ENCODE measurements around the gene PDCD1. TPM values are rescaled to one million over a fixed set of nuclear protein-coding genes. Genes with fewer than 3 reads are reported as not detected.

PDCD1 gene
- total RNA-seq, 1 experiment from 2014 or later = not detected

DNA sequence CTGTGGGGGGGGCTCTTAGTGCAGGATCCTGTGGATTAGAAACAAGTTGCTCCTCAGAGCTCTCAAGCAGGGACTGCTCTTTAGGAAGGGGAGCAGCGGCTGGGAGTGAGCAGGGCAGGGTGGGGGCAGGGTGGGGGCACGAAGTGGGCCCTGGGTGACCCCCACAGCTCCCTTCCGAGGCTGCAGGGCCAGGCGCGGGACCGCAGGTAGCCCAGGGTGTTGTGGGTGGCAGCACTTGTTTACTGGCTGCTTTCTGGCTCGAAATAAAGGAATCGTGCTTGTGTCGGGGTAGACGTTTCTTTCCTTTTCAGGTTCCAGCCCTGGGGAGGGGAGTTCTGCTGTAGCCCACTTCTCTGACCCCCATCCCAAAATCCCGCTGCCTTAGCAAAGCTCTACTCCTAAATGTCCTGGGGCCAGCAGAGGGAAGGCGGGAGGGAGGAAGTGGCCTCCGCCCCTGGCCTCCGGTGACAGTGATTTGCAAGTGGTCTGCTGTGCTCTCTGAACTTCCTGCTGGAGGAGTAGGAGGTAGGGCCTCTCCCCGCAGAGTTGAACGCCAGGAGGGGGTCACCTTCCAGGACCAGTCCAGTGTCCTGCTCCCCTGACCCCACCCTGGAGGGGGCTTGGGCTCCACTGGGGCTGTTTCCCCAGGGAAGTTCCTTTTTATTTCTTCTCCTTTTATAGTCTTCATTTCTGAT, 41.4 kb downstream of the PDCD1 start:
- no peak overlapping the region for H3K27ac Mint-ChIP-seq (ENCODE audit: unreplicated experiment)
- no peak for DNase-seq
- no peak overlapping the region for H3K4me3 Mint-ChIP-seq (ENCODE audit: low read depth, unreplicated experiment)
- H3K27me3 Mint-ChIP-seq (ENCODE audit: unreplicated experiment) = peaks cover 38% of the 10 kb centered on the region
- BruUV-seq (replicated peaks) = no TSS peak
- H3K4me1 Mint-ChIP-seq (ENCODE audit: low read depth, unreplicated experiment) = no peaks in the 10 kb centered on the region
- intact Hi-C loops (cut with micrococcal nuclease; ENCODE audit: unreplicated experiment) = no loop called here
- TF ChIP-seq, protein P1, sequence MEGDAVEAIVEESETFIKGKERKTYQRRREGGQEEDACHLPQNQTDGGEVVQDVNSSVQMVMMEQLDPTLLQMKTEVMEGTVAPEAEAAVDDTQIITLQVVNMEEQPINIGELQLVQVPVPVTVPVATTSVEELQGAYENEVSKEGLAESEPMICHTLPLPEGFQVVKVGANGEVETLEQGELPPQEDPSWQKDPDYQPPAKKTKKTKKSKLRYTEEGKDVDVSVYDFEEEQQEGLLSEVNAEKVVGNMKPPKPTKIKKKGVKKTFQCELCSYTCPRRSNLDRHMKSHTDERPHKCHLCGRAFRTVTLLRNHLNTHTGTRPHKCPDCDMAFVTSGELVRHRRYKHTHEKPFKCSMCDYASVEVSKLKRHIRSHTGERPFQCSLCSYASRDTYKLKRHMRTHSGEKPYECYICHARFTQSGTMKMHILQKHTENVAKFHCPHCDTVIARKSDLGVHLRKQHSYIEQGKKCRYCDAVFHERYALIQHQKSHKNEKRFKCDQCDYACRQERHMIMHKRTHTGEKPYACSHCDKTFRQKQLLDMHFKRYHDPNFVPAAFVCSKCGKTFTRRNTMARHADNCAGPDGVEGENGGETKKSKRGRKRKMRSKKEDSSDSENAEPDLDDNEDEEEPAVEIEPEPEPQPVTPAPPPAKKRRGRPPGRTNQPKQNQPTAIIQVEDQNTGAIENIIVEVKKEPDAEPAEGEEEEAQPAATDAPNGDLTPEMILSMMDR (IDR thresholded peaks at IDR 0.05; ENCODE audit: unreplicated experiment) = no peak
- CTCF ChIA-PET = no interaction called here
- H3K9me3 Mint-ChIP-seq (ENCODE audit: low read depth, unreplicated experiment) = peaks cover 3% of the 10 kb centered on the region
- no peaks in the 10 kb centered on the region for H3K36me3 Mint-ChIP-seq (ENCODE audit: insufficient read depth, unreplicated experiment)

DNA sequence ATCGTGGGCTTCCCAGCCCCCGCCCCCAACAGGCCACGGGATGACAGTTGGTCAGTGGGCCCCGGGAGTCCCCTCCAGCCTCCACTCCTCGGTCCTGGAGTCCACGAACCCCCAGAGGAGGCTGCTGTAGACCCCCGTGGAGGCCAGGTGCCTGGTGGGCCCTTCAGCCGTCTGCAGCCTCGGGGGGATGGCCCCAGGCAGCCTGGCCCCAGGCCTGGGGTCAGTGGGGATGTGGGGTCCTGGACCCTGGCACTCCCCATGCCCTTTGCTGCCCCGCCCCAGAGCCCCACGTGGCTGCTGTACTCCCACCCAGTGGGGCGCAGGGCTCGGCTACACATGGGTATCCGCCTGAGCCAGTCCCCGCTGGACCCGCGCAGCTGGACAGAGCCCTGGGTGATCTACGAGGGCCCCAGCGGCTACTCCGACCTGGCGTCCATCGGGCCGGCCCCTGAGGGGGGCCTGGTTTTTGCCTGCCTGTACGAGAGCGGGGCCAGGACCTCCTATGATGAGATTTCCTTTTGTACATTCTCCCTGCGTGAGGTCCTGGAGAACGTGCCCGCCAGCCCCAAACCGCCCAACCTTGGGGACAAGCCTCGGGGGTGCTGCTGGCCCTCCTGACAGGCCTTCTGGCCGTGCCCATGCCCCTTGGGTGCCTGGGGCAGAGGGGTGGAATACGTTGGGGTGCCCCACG, 42.1 kb downstream of the PDCD1 start:
- no TSS peak for BruUV-seq (replicated peaks)
- intact Hi-C loops (cut with micrococcal nuclease; ENCODE audit: unreplicated experiment) = no loop called here
- DNase-seq = no peak
- peaks cover 3% of the 10 kb centered on the region for H3K9me3 Mint-ChIP-seq (ENCODE audit: low read depth, unreplicated experiment)
- H3K4me1 Mint-ChIP-seq (ENCODE audit: low read depth, unreplicated experiment) = no peaks in the 10 kb centered on the region
- no peaks in the 10 kb centered on the region for H3K36me3 Mint-ChIP-seq (ENCODE audit: insufficient read depth, unreplicated experiment)
- H3K27me3 Mint-ChIP-seq (ENCODE audit: unreplicated experiment) = peaks cover 37% of the 10 kb centered on the region
- TF ChIP-seq, protein P1 (IDR thresholded peaks at IDR 0.05; ENCODE audit: unreplicated experiment) = no peak
- H3K27ac Mint-ChIP-seq (ENCODE audit: unreplicated experiment) = no peak overlapping the region
- no peak overlapping the region for H3K4me3 Mint-ChIP-seq (ENCODE audit: low read depth, unreplicated experiment)
- CTCF ChIA-PET = no interaction called here

DNA sequence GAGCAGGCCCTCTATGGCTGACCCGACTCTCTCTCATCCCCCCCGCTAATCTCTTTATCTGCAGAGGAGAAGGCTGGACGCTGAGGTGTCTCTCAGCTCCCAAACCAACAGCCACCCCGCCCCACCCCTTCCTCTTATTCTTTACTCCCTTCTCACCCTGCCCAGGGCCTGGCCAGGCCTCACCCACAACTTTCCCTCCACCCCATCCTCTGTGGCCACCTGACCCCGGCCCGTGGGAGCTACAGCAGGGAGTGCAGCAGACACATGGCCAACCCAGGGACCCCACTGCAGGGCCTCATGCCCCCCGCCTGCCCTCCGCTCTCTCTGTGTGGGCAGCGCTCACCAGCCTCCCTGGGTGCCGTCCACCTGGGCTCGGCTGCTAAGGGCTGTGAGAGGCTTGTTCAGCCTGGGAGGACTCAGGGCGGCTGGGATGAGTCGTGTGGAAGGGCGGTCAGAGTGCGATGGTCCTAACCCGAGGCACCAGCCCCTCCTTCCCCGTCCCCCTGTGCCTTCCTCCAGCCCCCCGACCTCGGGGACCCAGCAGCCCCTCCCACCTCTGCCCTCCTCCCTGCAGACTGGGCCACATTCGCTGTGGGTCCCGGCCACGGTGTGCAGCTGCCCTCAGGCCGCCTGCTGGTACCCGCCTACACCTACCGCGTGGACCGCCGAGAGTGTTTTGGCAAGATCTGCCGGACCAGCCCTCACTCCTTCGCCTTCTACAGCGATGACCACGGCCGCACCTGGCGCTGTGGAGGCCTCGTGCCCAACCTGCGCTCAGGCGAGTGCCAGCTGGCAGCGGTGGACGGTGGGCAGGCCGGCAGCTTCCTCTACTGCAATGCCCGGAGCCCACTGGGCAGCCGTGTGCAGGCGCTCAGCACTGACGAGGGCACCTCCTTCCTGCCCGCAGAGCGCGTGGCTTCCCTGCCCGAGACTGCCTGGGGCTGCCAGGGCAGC, 42.9 kb downstream of the PDCD1 start:
- TF ChIP-seq, protein P1 (IDR thresholded peaks at IDR 0.05; ENCODE audit: unreplicated experiment) = no peak
- DNase-seq = no peak
- CTCF ChIA-PET = no interaction called here
- intact Hi-C loops (cut with micrococcal nuclease; ENCODE audit: unreplicated experiment) = no loop called here
- peaks cover 37% of the 10 kb centered on the region for H3K27me3 Mint-ChIP-seq (ENCODE audit: unreplicated experiment)
- no peak overlapping the region for H3K4me3 Mint-ChIP-seq (ENCODE audit: low read depth, unreplicated experiment)
- no peaks in the 10 kb centered on the region for H3K4me1 Mint-ChIP-seq (ENCODE audit: low read depth, unreplicated experiment)
- BruUV-seq (replicated peaks) = no TSS peak
- peaks cover 3% of the 10 kb centered on the region for H3K9me3 Mint-ChIP-seq (ENCODE audit: low read depth, unreplicated experiment)
- no peaks in the 10 kb centered on the region for H3K36me3 Mint-ChIP-seq (ENCODE audit: insufficient read depth, unreplicated experiment)
- H3K27ac Mint-ChIP-seq (ENCODE audit: unreplicated experiment) = no peak overlapping the region

DNA sequence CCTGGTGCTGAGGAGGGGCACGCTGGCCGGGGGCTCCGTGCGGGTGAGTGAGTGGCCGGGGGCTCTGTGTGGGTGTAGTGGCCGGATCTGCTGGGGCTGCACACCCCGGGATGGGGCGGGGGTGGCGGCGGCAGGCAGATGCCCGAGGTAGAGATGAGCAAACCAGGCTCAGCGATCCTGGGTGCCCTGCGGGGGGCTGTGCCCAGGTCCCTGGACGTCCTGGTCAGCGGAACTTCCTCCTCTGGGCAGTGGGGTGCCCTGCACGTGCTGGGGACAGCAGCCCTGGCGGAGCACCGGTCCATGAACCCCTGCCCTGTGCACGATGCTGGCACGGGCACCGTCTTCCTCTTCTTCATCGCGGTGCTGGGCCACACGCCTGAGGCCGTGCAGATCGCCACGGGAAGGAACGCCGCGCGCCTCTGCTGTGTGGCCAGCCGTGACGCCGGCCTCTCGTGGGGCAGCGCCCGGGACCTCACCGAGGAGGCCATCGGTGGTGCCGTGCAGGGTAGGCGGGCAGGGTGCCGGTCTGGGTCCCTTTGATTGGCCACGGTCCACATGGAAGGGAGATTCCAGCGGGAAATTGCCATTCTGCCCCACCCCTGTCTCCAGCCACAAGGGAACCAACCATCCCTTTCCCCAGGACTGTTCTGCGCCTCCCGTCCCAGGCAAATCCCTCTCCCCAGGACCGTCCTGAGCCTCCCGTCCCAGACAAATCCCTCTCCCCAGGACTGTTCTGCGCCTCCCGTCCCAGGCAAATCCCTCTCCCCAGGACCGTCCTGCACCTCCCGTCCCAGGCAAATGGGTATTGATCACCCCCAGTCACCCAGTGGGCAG, 43.8 kb downstream of the PDCD1 start:
- BruUV-seq (replicated peaks) = no TSS peak
- Mint-ChIP-seq H3K9me3 (ENCODE audit: low read depth, unreplicated experiment) (no peaks in the 10 kb centered on the region), H3K27ac (ENCODE audit: unreplicated experiment) (no peak overlapping the region), H3K27me3 (ENCODE audit: unreplicated experiment) (peaks cover 37% of the 10 kb centered on the region), H3K4me1 (ENCODE audit: low read depth, unreplicated experiment) (no peaks in the 10 kb centered on the region), H3K36me3 (ENCODE audit: insufficient read depth, unreplicated experiment) (no peaks in the 10 kb centered on the region), H3K4me3 (ENCODE audit: low read depth, unreplicated experiment) (no peak overlapping the region)
- CTCF ChIA-PET = no interaction called here
- no peak for DNase-seq
- TF ChIP-seq, protein P1 (IDR thresholded peaks at IDR 0.05; ENCODE audit: unreplicated experiment) = no peak
- intact Hi-C loops (cut with micrococcal nuclease; ENCODE audit: unreplicated experiment) = no loop called here

Measured in Calu3 (cell line).